Psoas muscle (tissue), 8 donors: ENCODE data around the gene METTL9. TPM values are rescaled to one million over a fixed set of nuclear protein-coding genes. Genes with fewer than 3 reads are reported as not detected.

Source experiments
- ATAC-seq, 4 donors: fragments of 200-7000 bp; cut with Tn5 transposase; one replicate each; pipeline ENCODE4 v1.9.1; 2020; ENCODE audit warnings: moderate library complexity in 3 of 4, mild to moderate bottlenecking in 2 of 4
- DNase-seq, 2 donors: peaks; one replicate each; pipeline ENCODE4 v3.0.0-alpha.2; 2020
- H3K27ac ChIP-seq: fragments of 200-600 bp; one replicate; pipeline ENCODE4 v1.8.0; 2022
- H3K27me3 ChIP-seq, 3 donors: fragments of 200-600 bp in 1 of 3; one replicate each; pipeline versions ENCODE4 v1.6.1 to v1.8.0; 2013 to 2022; ENCODE audit warnings: low read length in 2 of 3, mild to moderate bottlenecking in 2 of 3, moderate library complexity in 1 of 3; ENCODE audit not compliant: insufficient read depth in 3 of 3
- H3K36me3 ChIP-seq, 2 donors: fragments of 200-600 bp in 1 of 2; one replicate each; pipeline versions ENCODE4 v1.6.1 to v1.8.0; 2013 to 2022; ENCODE audit warnings: low read depth in 1 of 2, mild to moderate bottlenecking in 1 of 2, moderate library complexity in 1 of 2; ENCODE audit not compliant: insufficient read depth in 1 of 2
- H3K4me1 ChIP-seq: fragments of 200-600 bp; one replicate; pipeline ENCODE4 v1.8.0; 2022
- H3K4me3 ChIP-seq: fragments of 200-600 bp; one replicate; pipeline ENCODE4 v1.8.0; 2022; ENCODE audit warnings: mild to moderate bottlenecking
- H3K9me3 ChIP-seq: fragments of 200-600 bp; one replicate; pipeline ENCODE4 v1.8.0; 2022
- CTCF ChIP-seq: fragments of 200-600 bp; IDR thresholded peaks from one replicate; pipeline ENCODE4 v1.8.0; 2022; ENCODE audit warnings: antibody characterized with exemption
- WGBS, 3 donors: extraction: QIAGEN DNeasy Blood & Tissue Kit; methylation state at CpG; one replicate each; pipeline versions ENCODE4 v1.1.6 to v1.1.7; 2013; 5-methylcytosine and 5-hydroxymethylcytosine counted together
- intact Hi-C, 2 donors: fragments of 100-400 bp; cut with DNase I; formaldehyde crosslinking; loops; one replicate each; pipeline versions ENCODE4 v1.11.0 to v1.14.2; 2022
- polyA plus RNA-seq, 3 donors: library from polyadenylated mRNA; stranded (reverse); fragments of 200-250 nt; gene quantifications; one replicate each; pipeline ENCODE4 v1.2.3, GENCODE V29; 2013
- total RNA-seq, 4 donors: library from RNA; stranded (reverse); fragmentation: NEBNext Ultra II Directional in 2 of 4; extraction: Animal tissue kit (Norgen Biotek cat#: 25700) in 2 of 4; gene quantifications; one replicate each; pipeline versions ENCODE4 v1.2.1 to v1.2.4, GENCODE V29; 2021 to 2023
- donor health status: healthy with polysubstance abuse.
- donor health status: DM: no; HTN: no; CAD: no; lungs with moderate emphysema.
- donor health status: Bipolar disorder and iron deficiency.
- donor health status: healthy.
- donor health status: DM: yes; HTN: yes; CAD: no.
- donor health status: DM: no; HTN: no; CAD: no.
- donor health status: DM: no; HTN: no; CAD: no.
- donor health status: DM: yes; HTN: yes; CAD: no.

The METTL9 gene
- total and polyA plus RNA-seq, 7 donors: 54.4 to 134 (median 71.8) TPM

- TF ChIP-seq CTCF: no peak
- Histone ChIP-seq H3K36me3 (no peaks in the 10 kb centered on the region), H3K27ac (no peak overlapping the region), H3K4me3 (no peak overlapping the region), H3K4me1 (peaks cover 2% of the 10 kb centered on the region), H3K9me3 (no peaks in the 10 kb centered on the region), H3K27me3 (no peaks in the 10 kb centered on the region)
- DNase-seq (no peak), ATAC-seq (no peak)
- intact Hi-C loops: no loop called here
- 90 to 93% (median 93%) methylated on average over 5 of the region's 5 CpGs for WGBS, 3 donors
These were observed 97.7 kb downstream of the METTL9 start for GRCh38 chr16:21697032-21697431.

GRCh38 chr16:21698169-21699032 lies 99.0 kb downstream of the METTL9 start:
- no peaks in the 10 kb centered on the region for H3K27me3 ChIP-seq
- peaks cover 2% of the 10 kb centered on the region for H3K4me1 ChIP-seq
- no peaks in the 10 kb centered on the region for H3K9me3 ChIP-seq
- DNase-seq (no peak), ATAC-seq (no peak)
- TF ChIP-seq CTCF: no peak
- intact Hi-C loops: no loop called here
- no peak overlapping the region for H3K27ac ChIP-seq
- H3K36me3 ChIP-seq: no peaks in the 10 kb centered on the region
- H3K4me3 ChIP-seq: no peak overlapping the region
- WGBS, 3 donors: 63 to 69% (median 65%) methylated on average over 9 of the region's 9 CpGs

- ATAC-seq: no peak
- Histone ChIP-seq H3K9me3 (no peaks in the 10 kb centered on the region), H3K4me3 (no peak overlapping the region), H3K4me1 (peaks cover 2% of the 10 kb centered on the region), H3K36me3 (no peaks in the 10 kb centered on the region), H3K27ac (no peak overlapping the region), H3K27me3 (no peaks in the 10 kb centered on the region)
- WGBS, 3 donors: 16 to 63% (median 23%) methylated on average over 2 of the region's 2 CpGs
- no peak for TF ChIP-seq CTCF
- no peak for DNase-seq
- intact Hi-C loops: no loop called here
These were observed 101.9 kb downstream of the METTL9 start for GRCh38 chr16:21701271-21701670.

GRCh38 chr16:21702276-21702675 lies 102.9 kb downstream of the METTL9 start:
- 56 to 74% (median 59%) methylated on average over 3 of the region's 3 CpGs for WGBS, 3 donors
- intact Hi-C loops: no loop called here
- no peak for DNase-seq
- no peak for TF ChIP-seq CTCF
- no peaks in the 10 kb centered on the region for H3K36me3 ChIP-seq
- H3K9me3 ChIP-seq: no peaks in the 10 kb centered on the region
- H3K27me3 ChIP-seq: no peaks in the 10 kb centered on the region
- H3K4me1 ChIP-seq: peaks cover 2% of the 10 kb centered on the region
- H3K27ac ChIP-seq: no peak overlapping the region
- no peak for ATAC-seq
- H3K4me3 ChIP-seq: no peak overlapping the region

- DNase-seq: no peak
- intact Hi-C loops: no loop called here
- H3K4me3 ChIP-seq: no peak overlapping the region
- 34 to 50% (median 45%) methylated on average over 2 of the region's 2 CpGs for WGBS, 3 donors
- H3K9me3 ChIP-seq: no peaks in the 10 kb centered on the region
- no peaks in the 10 kb centered on the region for H3K36me3 ChIP-seq
- no peak for TF ChIP-seq CTCF
- H3K27me3 ChIP-seq: no peaks in the 10 kb centered on the region
- H3K27ac ChIP-seq: no peak overlapping the region
- H3K4me1 ChIP-seq: peaks cover 2% of the 10 kb centered on the region
- ATAC-seq: no peak
These were observed 103.8 kb downstream of the METTL9 start for GRCh38 chr16:21703156-21703555.
